Neural cell (in vitro differentiated cells): Measurements from ENCODE around the gene ZFYVE26. TPM values are rescaled to one million over a fixed set of nuclear protein-coding genes. Genes with fewer than 3 reads are reported as not detected.
"Not testable (repeated sequence)": the region's sequence is repeated elsewhere in the genome, so short reads cannot be mapped to it uniquely, and the experiment has no call there.

ENCODE experiments used
- H2AFZ ChIP-seq: fragments of 200-600, 300-800 bp; sonication (generic), shearing (Covaris generic); 2 replicates; pipeline ENCODE4 v1.6.0; 2014; ENCODE audit warnings: low read depth, mild to moderate bottlenecking, antibody characterized with exemption, low read length, moderate library complexity
- H3F3A ChIP-seq: fragments of 200-600 bp; shearing (Covaris generic); 2 replicates; pipeline ENCODE4 v1.6.1; 2016; ENCODE audit warnings: mild to moderate bottlenecking, moderate library complexity, mixed read lengths, antibody characterized with exemption, low read length; ENCODE audit not compliant: insufficient read depth, poor library complexity, severe bottlenecking
- H3K27ac ChIP-seq: fragments of 200-600, 300-800 bp; sonication (generic), shearing (Covaris generic); 2 replicates; pipeline ENCODE4 v1.5.1; 2014; ENCODE audit warnings: mild to moderate bottlenecking, low read length, moderate library complexity
- H3K27me3 ChIP-seq: fragments of 300-800, 200-600 bp; sonication (generic), shearing (Covaris generic); 2 replicates; pipeline ENCODE4 v1.6.0; 2014; ENCODE audit warnings: mild to moderate bottlenecking, low read depth, low read length, moderate library complexity; ENCODE audit not compliant: insufficient read depth
- H3K36me3 ChIP-seq: fragments of 300-800, 200-600 bp; sonication (generic), shearing (Covaris generic); 2 replicates; pipeline ENCODE4 v1.5.1; 2014; ENCODE audit warnings: mild to moderate bottlenecking, antibody characterized with exemption, low read length, moderate library complexity; ENCODE audit not compliant: insufficient read depth
- H3K4me2 ChIP-seq: fragments of 300-800, 200-600 bp; sonication (generic), shearing (Covaris generic); 2 replicates; pipeline ENCODE4 v1.6.0; 2014; ENCODE audit warnings: mild to moderate bottlenecking, low read length
- H3K4me3 ChIP-seq: fragments of 300-800, 200-600 bp; sonication (generic), shearing (Covaris generic); 2 replicates; pipeline ENCODE4 v1.5.1; 2014; ENCODE audit warnings: mild to moderate bottlenecking, low read length, moderate library complexity
- H3K79me2 ChIP-seq: fragments of 200-600 bp; shearing (Covaris generic); replicated peaks from 2 replicates; pipeline ENCODE4 v1.6.0; 2014; ENCODE audit warnings: mild to moderate bottlenecking, low read length, moderate library complexity; ENCODE audit not compliant: insufficient read depth
- H3K9ac ChIP-seq: fragments of 300-800, 200-600 bp; sonication (generic), shearing (Covaris generic); 2 replicates; pipeline ENCODE4 v1.6.1; 2016; ENCODE audit warnings: mild to moderate bottlenecking, low read length, mixed read lengths
- H3K9me2 ChIP-seq: fragments of 200-600 bp; shearing (Covaris generic); 2 replicates; pipeline ENCODE4 v1.6.1; 2016; ENCODE audit warnings: mild to moderate bottlenecking, low read length, mixed read lengths; ENCODE audit not compliant: insufficient read depth
- H3K9me3 ChIP-seq: fragments of 200-600, 300-800 bp; sonication (generic), shearing (Covaris generic); 2 replicates; pipeline ENCODE4 v1.6.1; 2016; ENCODE audit warnings: mild to moderate bottlenecking, mixed run types, low read length, moderate library complexity, mixed read lengths
- H4K20me1 ChIP-seq: fragments of 200-600 bp; shearing (Covaris generic); 2 replicates; pipeline ENCODE4 v1.6.1; 2016; ENCODE audit warnings: mild to moderate bottlenecking, mixed run types; ENCODE audit not compliant: insufficient read depth
- EP300 ChIP-seq: fragments of 450-650 bp; conservative IDR thresholded peaks from 2 replicates; pipeline ENCODE4 v1.6.1; 2014; ENCODE audit warnings: antibody characterized with exemption, mild to moderate bottlenecking, moderate library complexity; ENCODE audit not compliant: poor library complexity, severe bottlenecking
- EZH2 ChIP-seq: fragments of 200-600, 300-800 bp; shearing (Covaris generic), sonication (generic); IDR thresholded peaks from 2 replicates; pipeline ENCODE4 v1.6.1; 2014; ENCODE audit warnings: antibody characterized with exemption, low read length, borderline replicate concordance, mild to moderate bottlenecking; ENCODE audit not compliant: insufficient read depth, poor library complexity, severe bottlenecking
- MXI1 ChIP-seq: fragments of 450-650 bp; conservative IDR thresholded peaks from 2 replicates; pipeline ENCODE4 v1.6.1; 2014; ENCODE audit warnings: antibody characterized with exemption, mild to moderate bottlenecking; ENCODE audit not compliant: poor library complexity, severe bottlenecking
- POLR2AphosphoS5 ChIP-seq: IDR thresholded peaks from 2 replicates; pipeline ENCODE4 v1.6.1; 2012
- RAD21 ChIP-seq: fragments of 450-650 bp; conservative IDR thresholded peaks from 2 replicates; pipeline ENCODE4 v1.6.1; 2014; ENCODE audit warnings: antibody characterized with exemption, mild to moderate bottlenecking, moderate library complexity
- REST ChIP-seq: IDR thresholded peaks from 2 replicates; pipeline ENCODE4 v1.6.1; 2012; ENCODE audit warnings: borderline replicate concordance
- SMC3 ChIP-seq: fragments of 450-650 bp; conservative IDR thresholded peaks from 2 replicates; pipeline ENCODE4 v1.6.1; 2014; ENCODE audit warnings: antibody characterized with exemption, mild to moderate bottlenecking, moderate library complexity; ENCODE audit not compliant: poor library complexity
- TAF1 ChIP-seq: IDR thresholded peaks from 2 replicates; pipeline ENCODE4 v1.6.1; 2012; ENCODE audit warnings: low read depth
- polyA plus RNA-seq: library from polyadenylated mRNA; depleted of rRNA; stranded (reverse); fragments of >200 nt; gene quantifications from 2 replicates; pipeline ENCODE4 v1.2.3, GENCODE V29; 2014
- TF ChIP-seq, protein P1 (sequence below): fragments of 450-650 bp; IDR thresholded peaks from 2 replicates; pipeline ENCODE4 v1.5.1; 2014; ENCODE audit warnings: antibody characterized with exemption, mild to moderate bottlenecking, moderate library complexity; ENCODE audit not compliant: poor library complexity, severe bottlenecking

The ZFYVE26 gene
- polyA plus RNA-seq, 1 donor from 2014 or later, result 8.5 TPM

DNA sequence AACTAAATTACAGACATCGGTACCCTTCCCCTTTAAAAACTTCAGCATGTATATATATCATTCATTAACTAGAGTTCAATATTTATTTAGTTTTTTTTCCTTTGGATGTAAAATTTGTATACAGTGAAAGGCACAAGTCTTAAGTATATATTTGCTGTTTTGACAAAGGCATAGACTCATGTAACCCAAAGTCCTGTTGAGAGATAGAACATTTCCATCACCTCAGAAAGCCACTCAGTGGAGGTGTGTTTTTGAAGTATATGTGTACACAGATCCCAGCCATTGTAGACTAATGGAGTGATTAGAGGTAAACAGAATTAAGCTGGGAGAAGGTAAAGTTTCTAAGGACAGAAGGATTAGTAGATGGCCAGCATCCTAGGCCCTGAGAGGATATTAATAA is 99.3 kb downstream of the ZFYVE26 start:
- no peak overlapping the region for H3K9ac ChIP-seq
- no peaks in the 10 kb centered on the region for H3F3A ChIP-seq

GRCh38 chr14:67710209-67710608 is 106.2 kb downstream of the ZFYVE26 start:
- Histone ChIP-seq H3K9me3 (no peaks in the 10 kb centered on the region), H3K4me3 (no peak overlapping the region), H3K9me2 (no peaks in the 10 kb centered on the region), H3K79me2 (no peaks in the 10 kb centered on the region), H3K36me3 (no peaks in the 10 kb centered on the region), H3K27ac (no peak overlapping the region), H3F3A (no peaks in the 10 kb centered on the region), H4K20me1 (no peaks in the 10 kb centered on the region), H3K4me2 (no peak overlapping the region), H3K9ac (no peak overlapping the region), H2AFZ (no peak overlapping the region), H3K27me3 (no peaks in the 10 kb centered on the region)
- TF ChIP-seq EZH2 (no peak), RAD21 (no peak), TAF1 (no peak), POLR2AphosphoS5 (no peak), EP300 (no peak), REST (no peak), MXI1 (no peak), SMC3 (no peak)
- TF ChIP-seq, protein P1, sequence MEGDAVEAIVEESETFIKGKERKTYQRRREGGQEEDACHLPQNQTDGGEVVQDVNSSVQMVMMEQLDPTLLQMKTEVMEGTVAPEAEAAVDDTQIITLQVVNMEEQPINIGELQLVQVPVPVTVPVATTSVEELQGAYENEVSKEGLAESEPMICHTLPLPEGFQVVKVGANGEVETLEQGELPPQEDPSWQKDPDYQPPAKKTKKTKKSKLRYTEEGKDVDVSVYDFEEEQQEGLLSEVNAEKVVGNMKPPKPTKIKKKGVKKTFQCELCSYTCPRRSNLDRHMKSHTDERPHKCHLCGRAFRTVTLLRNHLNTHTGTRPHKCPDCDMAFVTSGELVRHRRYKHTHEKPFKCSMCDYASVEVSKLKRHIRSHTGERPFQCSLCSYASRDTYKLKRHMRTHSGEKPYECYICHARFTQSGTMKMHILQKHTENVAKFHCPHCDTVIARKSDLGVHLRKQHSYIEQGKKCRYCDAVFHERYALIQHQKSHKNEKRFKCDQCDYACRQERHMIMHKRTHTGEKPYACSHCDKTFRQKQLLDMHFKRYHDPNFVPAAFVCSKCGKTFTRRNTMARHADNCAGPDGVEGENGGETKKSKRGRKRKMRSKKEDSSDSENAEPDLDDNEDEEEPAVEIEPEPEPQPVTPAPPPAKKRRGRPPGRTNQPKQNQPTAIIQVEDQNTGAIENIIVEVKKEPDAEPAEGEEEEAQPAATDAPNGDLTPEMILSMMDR, result no peak

More for the DNA sequence above, 99.3 kb downstream of the ZFYVE26 start:
- Histone ChIP-seq H3K27ac (no peak overlapping the region), H3K9me2 (no peaks in the 10 kb centered on the region), H2AFZ (no peak overlapping the region), H3K4me2 (no peak overlapping the region), H3K27me3 (no peaks in the 10 kb centered on the region), H3K79me2 (no peaks in the 10 kb centered on the region), H3K36me3 (no peaks in the 10 kb centered on the region), H3K9me3 (no peaks in the 10 kb centered on the region), H4K20me1 (no peaks in the 10 kb centered on the region), H3K4me3 (no peak overlapping the region)
- no peak for TF ChIP-seq REST
- TF ChIP-seq, protein P1, result no peak
- no peak for TF ChIP-seq TAF1

- not testable (repeated sequence) for H3K27me3 ChIP-seq, H3F3A ChIP-seq, H4K20me1 ChIP-seq, H3K4me2 ChIP-seq, H3K9ac ChIP-seq, H3K9me3 ChIP-seq, H3K9me2 ChIP-seq, H3K36me3 ChIP-seq, H3K79me2 ChIP-seq, H3K4me3 ChIP-seq, H2AFZ ChIP-seq, H3K27ac ChIP-seq
These were observed 106.6 kb downstream of the ZFYVE26 start for GRCh38 chr14:67709796-67710195.
